ENCODE data around the gene SUV39H1. TPM values are rescaled to one million over a fixed set of nuclear protein-coding genes. Genes with fewer than 3 reads are reported as not detected.

The SUV39H1 gene
- total and polyA plus RNA-seq, 2 of the 13 experiments (the other 11 are each of a cell fraction or from before 2014, with no cell fraction given) = 5.2 to 10.1 TPM

DNA sequence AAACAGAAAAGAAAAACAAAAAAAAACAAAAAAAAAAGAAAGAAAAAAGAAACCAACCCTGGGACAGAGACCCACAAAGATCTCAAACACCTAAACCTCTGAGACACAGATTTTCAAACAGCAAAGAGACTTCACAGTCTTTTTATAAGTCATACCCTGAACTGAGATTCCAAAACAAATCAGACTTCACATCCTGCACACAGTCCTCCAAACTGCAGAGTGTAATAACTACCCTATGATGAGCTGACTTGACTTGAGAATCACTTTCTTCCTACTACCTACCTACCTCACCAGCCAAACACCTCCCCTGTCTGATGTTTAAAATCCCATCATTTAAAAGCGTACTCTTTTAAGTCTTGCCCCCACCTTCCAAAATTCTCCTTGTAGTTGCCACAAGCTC is 39.8 kb downstream of the SUV39H1 start:
- FAIRE-seq (no peak), ATAC-seq (no peak), DNase-seq (ENCODE audit: low spot score) (no peak)
- POLR2A ChIA-PET = interaction anchor here (1.4 to 3.1 kb wide), 6 partner anchors 11 to 59 kb away, joined by 3 to 42 read pairs (median 12); partner anchors contain the start of gene SUV39H1
- in situ Hi-C loops (cut with HindIII; ENCODE audit: extremely low pct_ligation_motif_present, low pct_unique_long_range_greater_than_20kb) (no loop called here), intact Hi-C loops (cut with micrococcal nuclease; ENCODE audit: unreplicated experiment) (loop anchor here (5.0 kb wide), 1 partner anchor 451 kb away; the partner anchor contains the start of gene PRICKLE3)
- 73% methylated on average over 1 of the region's 1 CpG for WGBS (ENCODE audit: low lambda C conversion rate)
- BruUV-seq (replicated peaks) = no TSS peak
- Histone ChIP-seq H3K4me2 (ENCODE audit: low read depth, low read length) (peak overlapping the region; percentile 52), H3K36me3 (replicated peaks in 1 of 2; ENCODE audit: control insufficient read depth in 1 of 2, insufficient read depth in 2 of 2, low read length in 2 of 2) (no peaks in the 10 kb centered on the region), H2AFZ (ENCODE audit: low read length) (peak overlapping the region; percentile 42), H3K9ac (ENCODE audit: insufficient read depth, low read depth, low read length) (peak overlapping the region; percentile 62; the same call in 1 of the 2 replicates), H3K27ac (ENCODE audit: extremely low read length, insufficient read depth, low read length) (peak overlapping the region; percentile 21), H4K20me1 (ENCODE audit: insufficient read depth, low read length) (no peaks in the 10 kb centered on the region), H3K4me1 (ENCODE audit: insufficient read depth, low read length) (peaks cover 28% of the 10 kb centered on the region), H3K27me3 (ENCODE audit: control insufficient read depth in 1 of 2, insufficient read depth in 2 of 2, low read length in 2 of 2) (no peaks in the 10 kb centered on the region), H3K9me3 (ENCODE audit: low read length) (no peaks in the 10 kb centered on the region), H3K4me3 (replicated peaks in 1 of 3; ENCODE audit: insufficient read depth in 1 of 3, low read depth in 2 of 3, low read length in 3 of 3) (peak overlapping the region in 2 of 3 experiments; percentile 47 to 49; a peak in 3 of 6 replicates), H3K79me2 (ENCODE audit: insufficient read depth, low read length) (no peaks in the 10 kb centered on the region)
- TF ChIP-seq, protein P1, sequence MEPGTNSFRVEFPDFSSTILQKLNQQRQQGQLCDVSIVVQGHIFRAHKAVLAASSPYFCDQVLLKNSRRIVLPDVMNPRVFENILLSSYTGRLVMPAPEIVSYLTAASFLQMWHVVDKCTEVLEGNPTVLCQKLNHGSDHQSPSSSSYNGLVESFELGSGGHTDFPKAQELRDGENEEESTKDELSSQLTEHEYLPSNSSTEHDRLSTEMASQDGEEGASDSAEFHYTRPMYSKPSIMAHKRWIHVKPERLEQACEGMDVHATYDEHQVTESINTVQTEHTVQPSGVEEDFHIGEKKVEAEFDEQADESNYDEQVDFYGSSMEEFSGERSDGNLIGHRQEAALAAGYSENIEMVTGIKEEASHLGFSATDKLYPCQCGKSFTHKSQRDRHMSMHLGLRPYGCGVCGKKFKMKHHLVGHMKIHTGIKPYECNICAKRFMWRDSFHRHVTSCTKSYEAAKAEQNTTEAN (CRISPR knock-in tag; conservative IDR thresholded peaks at IDR 0.05) = no peak
- no peak for TF ChIP-seq NR3C1 (CRISPR knock-in tag; IDR thresholded peaks at IDR 0.05)
- TF ChIP-seq, protein P2, sequence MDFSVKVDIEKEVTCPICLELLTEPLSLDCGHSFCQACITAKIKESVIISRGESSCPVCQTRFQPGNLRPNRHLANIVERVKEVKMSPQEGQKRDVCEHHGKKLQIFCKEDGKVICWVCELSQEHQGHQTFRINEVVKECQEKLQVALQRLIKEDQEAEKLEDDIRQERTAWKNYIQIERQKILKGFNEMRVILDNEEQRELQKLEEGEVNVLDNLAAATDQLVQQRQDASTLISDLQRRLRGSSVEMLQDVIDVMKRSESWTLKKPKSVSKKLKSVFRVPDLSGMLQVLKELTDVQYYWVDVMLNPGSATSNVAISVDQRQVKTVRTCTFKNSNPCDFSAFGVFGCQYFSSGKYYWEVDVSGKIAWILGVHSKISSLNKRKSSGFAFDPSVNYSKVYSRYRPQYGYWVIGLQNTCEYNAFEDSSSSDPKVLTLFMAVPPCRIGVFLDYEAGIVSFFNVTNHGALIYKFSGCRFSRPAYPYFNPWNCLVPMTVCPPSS (IDR thresholded peaks at IDR 0.05) = no peak
- no peak for TF ChIP-seq SNAPC2 (CRISPR knock-in tag; IDR thresholded peaks at IDR 0.05)
- TF ChIP-seq ZNF331 (CRISPR knock-in tag; IDR thresholded peaks at IDR 0.05) = no peak
- CTCF ChIA-PET (ENCODE audit: low intra/inter-chr PET ratio, low total read pairs) = no interaction called here

DNA sequence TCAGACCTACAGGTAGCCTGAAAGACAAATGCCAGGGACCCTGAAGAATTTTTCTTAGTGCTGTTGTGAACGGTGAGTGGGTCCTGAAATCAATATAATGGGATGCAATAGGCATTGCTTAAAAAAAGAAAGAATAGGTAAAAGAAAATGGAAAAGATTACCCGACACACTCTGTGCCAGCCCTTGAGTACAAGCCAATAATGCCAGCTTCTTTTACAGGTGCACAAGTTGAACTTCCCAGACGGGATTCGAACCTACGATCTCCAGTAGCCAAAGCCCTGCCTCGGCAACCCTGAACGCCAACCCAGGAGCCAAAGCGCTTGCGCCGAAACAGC is 40.3 kb downstream of the SUV39H1 start:
- no peak for DNase-seq (ENCODE audit: low spot score)
- Histone ChIP-seq H4K20me1 (ENCODE audit: insufficient read depth, low read length) (no peaks in the 10 kb centered on the region), H3K4me2 (ENCODE audit: low read depth, low read length) (peak overlapping the region; percentile 52), H3K79me2 (ENCODE audit: insufficient read depth, low read length) (no peaks in the 10 kb centered on the region), H3K4me1 (ENCODE audit: insufficient read depth, low read length) (peaks cover 28% of the 10 kb centered on the region), H3K27me3 (ENCODE audit: control insufficient read depth in 1 of 2, insufficient read depth in 2 of 2, low read length in 2 of 2) (no peaks in the 10 kb centered on the region), H3K9me3 (ENCODE audit: low read length) (no peaks in the 10 kb centered on the region), H3K27ac (ENCODE audit: extremely low read length, insufficient read depth, low read length) (peak overlapping the region; percentile 21), H2AFZ (ENCODE audit: low read length) (no peak overlapping the region), H3K4me3 (replicated peaks in 1 of 3; ENCODE audit: insufficient read depth in 1 of 3, low read depth in 2 of 3, low read length in 3 of 3) (peak overlapping the region; percentile 33 to 49 (median 47); a peak in 4 of 6 replicates), H3K9ac (ENCODE audit: insufficient read depth, low read depth, low read length) (peak overlapping the region; percentile 62; the same call in 1 of the 2 replicates), H3K36me3 (replicated peaks in 1 of 2; ENCODE audit: control insufficient read depth in 1 of 2, insufficient read depth in 2 of 2, low read length in 2 of 2) (no peaks in the 10 kb centered on the region)
- FAIRE-seq = no peak
- TSS peak; percentile 77 for BruUV-seq (replicated peaks)
- intact Hi-C loops (cut with micrococcal nuclease; ENCODE audit: unreplicated experiment) (loop anchor here (1.0 to 5.0 kb wide), 2 partner anchors 24 to 450 kb away; partner anchors contain the start of gene PRICKLE3), in situ Hi-C loops (cut with HindIII; ENCODE audit: extremely low pct_ligation_motif_present, low pct_unique_long_range_greater_than_20kb) (no loop called here)
- CTCF ChIA-PET (ENCODE audit: low intra/inter-chr PET ratio, low total read pairs) = no interaction called here
- ATAC-seq = no peak
- 0% methylated on average over 2 of the region's 10 CpGs for WGBS (ENCODE audit: low lambda C conversion rate)
- POLR2A ChIA-PET = interaction anchor here (0.6 to 3.1 kb wide), 22 partner anchors 11 to 364 kb away, joined by 3 to 42 read pairs (median 5); partner anchors contain the start of genes GLOD5, HDAC6, OTUD5 and RBM3
- TF ChIP-seq ZNF672 (CRISPR knock-in tag; IDR thresholded peaks at IDR 0.05) = no peak
- TF ChIP-seq XRCC5 (optimal IDR thresholded peaks at IDR 0.05; ENCODE audit: low read length) = no peak
- no peak for TF ChIP-seq ZNF230 (CRISPR knock-in tag; IDR thresholded peaks at IDR 0.05)
- TF ChIP-seq SNAI1 (CRISPR knock-in tag; IDR thresholded peaks at IDR 0.05; ENCODE audit: borderline replicate concordance) = 0 out of 2 replicates have a peak, but pooled peaks have one; percentile 49
- TF ChIP-seq FOSL1 (CRISPR knock-in tag; IDR thresholded peaks at IDR 0.05; ENCODE audit: borderline replicate concordance) = no peak
- no peak for TF ChIP-seq ZNF205 (CRISPR knock-in tag; IDR thresholded peaks at IDR 0.05)
- TF ChIP-seq, protein P3, sequence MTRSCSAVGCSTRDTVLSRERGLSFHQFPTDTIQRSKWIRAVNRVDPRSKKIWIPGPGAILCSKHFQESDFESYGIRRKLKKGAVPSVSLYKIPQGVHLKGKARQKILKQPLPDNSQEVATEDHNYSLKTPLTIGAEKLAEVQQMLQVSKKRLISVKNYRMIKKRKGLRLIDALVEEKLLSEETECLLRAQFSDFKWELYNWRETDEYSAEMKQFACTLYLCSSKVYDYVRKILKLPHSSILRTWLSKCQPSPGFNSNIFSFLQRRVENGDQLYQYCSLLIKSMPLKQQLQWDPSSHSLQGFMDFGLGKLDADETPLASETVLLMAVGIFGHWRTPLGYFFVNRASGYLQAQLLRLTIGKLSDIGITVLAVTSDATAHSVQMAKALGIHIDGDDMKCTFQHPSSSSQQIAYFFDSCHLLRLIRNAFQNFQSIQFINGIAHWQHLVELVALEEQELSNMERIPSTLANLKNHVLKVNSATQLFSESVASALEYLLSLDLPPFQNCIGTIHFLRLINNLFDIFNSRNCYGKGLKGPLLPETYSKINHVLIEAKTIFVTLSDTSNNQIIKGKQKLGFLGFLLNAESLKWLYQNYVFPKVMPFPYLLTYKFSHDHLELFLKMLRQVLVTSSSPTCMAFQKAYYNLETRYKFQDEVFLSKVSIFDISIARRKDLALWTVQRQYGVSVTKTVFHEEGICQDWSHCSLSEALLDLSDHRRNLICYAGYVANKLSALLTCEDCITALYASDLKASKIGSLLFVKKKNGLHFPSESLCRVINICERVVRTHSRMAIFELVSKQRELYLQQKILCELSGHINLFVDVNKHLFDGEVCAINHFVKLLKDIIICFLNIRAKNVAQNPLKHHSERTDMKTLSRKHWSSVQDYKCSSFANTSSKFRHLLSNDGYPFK (CRISPR knock-in tag; IDR thresholded peaks at IDR 0.05; ENCODE audit: borderline replicate concordance) = peak; percentile 66; the same call in 1 of the 2 replicates
- TF ChIP-seq ZNF850 (CRISPR knock-in tag; conservative IDR thresholded peaks at IDR 0.05) = no peak
